Measurements from ENCODE around the gene AKAP8. TPM values are rescaled to one million over a fixed set of nuclear protein-coding genes. Genes with fewer than 3 reads are reported as not detected.
"Not testable (repeated sequence)": the region's sequence is repeated elsewhere in the genome, so short reads cannot be mapped to it uniquely, and the experiment has no call there.

AKAP8 gene
- total and polyA plus RNA-seq, 8 donors: 9.5 to 38.7 (median 21.4) TPM

DNA sequence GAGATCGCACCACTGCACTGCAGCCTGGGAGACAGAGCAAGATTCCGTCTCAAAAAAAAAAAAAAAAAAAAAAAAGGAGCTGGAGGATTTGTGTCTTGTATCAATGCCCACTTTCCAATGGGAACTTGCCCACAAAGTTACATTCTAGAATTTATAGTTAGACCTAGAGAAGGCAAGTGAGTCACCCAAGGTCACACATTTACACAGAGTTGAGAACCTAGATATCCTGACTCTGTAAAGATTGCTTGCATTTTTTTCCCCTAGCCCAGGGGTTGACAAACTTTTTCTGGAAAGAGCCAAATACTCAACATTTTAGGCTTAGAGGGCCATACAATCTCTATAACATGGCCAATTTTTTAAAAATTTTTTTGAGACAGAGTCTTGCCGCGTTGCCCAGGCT, 39.5 kb downstream of the AKAP8 start:
- H3K4me3 ChIP-seq: no peak overlapping the region
- no peaks in the 10 kb centered on the region for H3K4me1 ChIP-seq
- no peak overlapping the region for H3K27ac ChIP-seq
- H3K27me3 ChIP-seq: no peaks in the 10 kb centered on the region
- intact Hi-C loops (cut with DNase I; ENCODE audit: low total_unique reads): no loop called here
- TF ChIP-seq POLR2A (IDR thresholded peaks at IDR 0.05) (no peak), POLR2AphosphoS5 (IDR thresholded peaks at IDR 0.05) (no peak), EP300 (IDR thresholded peaks at IDR 0.05) (no peak)
- TF ChIP-seq, protein P1, sequence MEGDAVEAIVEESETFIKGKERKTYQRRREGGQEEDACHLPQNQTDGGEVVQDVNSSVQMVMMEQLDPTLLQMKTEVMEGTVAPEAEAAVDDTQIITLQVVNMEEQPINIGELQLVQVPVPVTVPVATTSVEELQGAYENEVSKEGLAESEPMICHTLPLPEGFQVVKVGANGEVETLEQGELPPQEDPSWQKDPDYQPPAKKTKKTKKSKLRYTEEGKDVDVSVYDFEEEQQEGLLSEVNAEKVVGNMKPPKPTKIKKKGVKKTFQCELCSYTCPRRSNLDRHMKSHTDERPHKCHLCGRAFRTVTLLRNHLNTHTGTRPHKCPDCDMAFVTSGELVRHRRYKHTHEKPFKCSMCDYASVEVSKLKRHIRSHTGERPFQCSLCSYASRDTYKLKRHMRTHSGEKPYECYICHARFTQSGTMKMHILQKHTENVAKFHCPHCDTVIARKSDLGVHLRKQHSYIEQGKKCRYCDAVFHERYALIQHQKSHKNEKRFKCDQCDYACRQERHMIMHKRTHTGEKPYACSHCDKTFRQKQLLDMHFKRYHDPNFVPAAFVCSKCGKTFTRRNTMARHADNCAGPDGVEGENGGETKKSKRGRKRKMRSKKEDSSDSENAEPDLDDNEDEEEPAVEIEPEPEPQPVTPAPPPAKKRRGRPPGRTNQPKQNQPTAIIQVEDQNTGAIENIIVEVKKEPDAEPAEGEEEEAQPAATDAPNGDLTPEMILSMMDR (IDR thresholded peaks at IDR 0.05): no peak
- peaks cover 0 to 30% (median 12%) of the 10 kb centered on the region in 4 donors for H3K36me3 ChIP-seq
- DNase-seq: no peak
- 90 to 96% (median 94%) methylated on average over 4 of the region's 4 CpGs for WGBS, 5 donors
- no peaks in the 10 kb centered on the region for H3K9me3 ChIP-seq

DNA sequence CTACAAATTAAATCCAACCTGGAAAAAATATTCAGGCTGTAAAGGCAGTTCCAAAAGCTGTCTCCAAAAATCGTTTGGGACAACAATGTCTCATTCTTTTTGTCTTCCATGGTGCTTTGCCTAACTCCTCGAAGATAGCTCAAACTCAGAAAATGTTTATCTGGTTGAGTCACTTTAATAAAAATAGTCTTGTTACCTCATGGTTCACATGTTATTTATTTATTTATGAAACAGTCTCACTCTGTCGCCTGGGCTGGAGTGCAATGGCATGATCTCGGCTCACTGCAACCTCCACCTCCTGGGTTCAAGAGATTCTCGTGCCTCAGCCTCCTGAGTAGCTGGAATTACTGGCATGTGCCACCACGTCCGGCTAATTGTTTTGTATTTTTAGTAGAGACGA, 42.4 kb downstream of the AKAP8 start:
- H3K4me1 ChIP-seq: peaks cover 10 to 19% (median 13%) of the 10 kb centered on the region in 4 donors
- no peaks in the 10 kb centered on the region for H3K9me3 ChIP-seq
- no peak overlapping the region for H3K27ac ChIP-seq
- DNase-seq: no peak
- H3K4me3 ChIP-seq: no peak overlapping the region
- 64 to 80% (median 75%) methylated on average over 8 of the region's 8 CpGs for WGBS, 5 donors
- TF ChIP-seq POLR2AphosphoS5 (IDR thresholded peaks at IDR 0.05): no peak
- TF ChIP-seq, protein P1 (IDR thresholded peaks at IDR 0.05): no peak
- TF ChIP-seq EP300 (IDR thresholded peaks at IDR 0.05): no peak
- no peak for TF ChIP-seq POLR2A (IDR thresholded peaks at IDR 0.05)
- no peaks in the 10 kb centered on the region for H3K27me3 ChIP-seq
- peaks cover 0 to 13% (median 0%) of the 10 kb centered on the region in 4 donors for H3K36me3 ChIP-seq
- intact Hi-C loops (cut with DNase I; ENCODE audit: low total_unique reads): no loop called here

DNA sequence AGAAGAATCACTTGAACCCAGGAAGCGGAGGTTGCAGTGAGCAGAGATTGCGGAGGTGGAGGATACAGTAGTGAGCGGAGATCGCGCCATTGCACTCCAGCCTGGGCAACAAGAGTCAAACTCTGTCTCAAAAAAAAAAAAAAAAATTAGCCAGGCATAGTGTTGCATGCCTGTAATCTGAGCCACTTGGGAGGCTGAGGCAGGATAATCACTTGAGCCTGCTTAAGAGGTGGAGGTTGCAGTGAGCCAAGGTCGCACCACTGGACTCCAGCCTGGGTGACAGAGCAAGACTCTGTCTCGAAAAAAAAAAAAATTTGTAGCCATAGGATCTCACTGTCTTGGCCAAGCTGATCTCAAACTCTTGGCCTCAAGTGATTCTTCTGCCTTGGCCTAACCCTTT, 43.6 kb downstream of the AKAP8 start:
- WGBS, 5 donors: 77 to 91% (median 80%) methylated on average over 7 of the region's 7 CpGs
- H3K4me1 ChIP-seq: peaks cover 10 to 19% (median 13%) of the 10 kb centered on the region in 4 donors
- H3K27ac ChIP-seq; H3K4me3 ChIP-seq; DNase-seq; H3K27me3 ChIP-seq; H3K9me3 ChIP-seq; intact Hi-C loops (cut with DNase I; ENCODE audit: low total_unique reads); H3K36me3 ChIP-seq: not testable (repeated sequence)

DNA sequence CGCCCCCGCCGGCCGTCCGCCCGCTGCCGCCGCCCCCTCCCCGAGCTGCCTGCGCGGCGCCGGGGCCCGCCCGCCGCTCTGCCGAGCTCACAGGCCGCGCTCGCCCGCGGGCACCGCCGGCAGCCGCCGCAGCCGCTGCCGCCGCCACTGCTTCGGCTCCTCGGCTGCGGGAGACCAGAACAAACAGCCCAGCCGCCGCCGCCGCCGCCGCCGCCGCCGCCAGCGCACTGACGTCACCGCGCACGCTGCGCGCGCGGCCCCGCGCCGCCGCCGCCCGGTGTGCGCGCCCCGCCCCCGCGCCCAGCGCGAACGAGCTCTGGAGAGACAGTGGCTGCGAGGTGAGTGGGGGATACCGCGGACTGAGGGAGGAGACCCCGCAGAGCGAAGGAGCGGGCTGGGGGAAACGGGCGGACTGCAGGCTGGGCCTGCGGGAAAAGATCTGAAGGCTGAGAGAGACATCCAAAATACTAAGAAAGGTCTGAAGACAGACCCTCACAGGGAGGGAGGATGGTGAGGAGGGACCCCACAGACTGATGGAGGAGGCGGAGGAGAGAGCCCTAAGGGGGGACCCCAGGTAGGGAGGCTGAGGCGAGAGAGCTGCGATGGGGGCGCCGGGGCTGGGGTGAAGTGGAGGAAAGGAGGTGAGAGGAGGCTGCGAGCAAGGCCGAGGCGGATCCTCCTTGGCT, 47.1 kb downstream of the AKAP8 start, which contains the start of gene BRD4:
TSS of gene BRD4 (minus strand) at position 229 of the 686 bp plus-strand sequence. CDS start 59,440 bp downstream, outside the sequence.
- no peaks in the 10 kb centered on the region for H3K27me3 ChIP-seq
- H3K4me3 ChIP-seq: peak within 1 kb of the TSS; percentile 85 to 94 (median 92)
- 2 to 5% (median 3%) methylated on average over 30 to 81 of the region's 81 CpGs for WGBS, 5 donors
- peak; percentile 78 to 90 for DNase-seq
- H3K27ac ChIP-seq: peak within 1 kb of the TSS; percentile 92 to 99 (median 98)
- peaks cover 43 to 55% (median 46%) of the 10 kb centered on the region in 4 donors for H3K4me1 ChIP-seq
- H3K9me3 ChIP-seq: no peaks in the 10 kb centered on the region
- intact Hi-C loops (cut with DNase I; ENCODE audit: low total_unique reads): no loop called here
- TF ChIP-seq POLR2A (IDR thresholded peaks at IDR 0.05): no peak
- TF ChIP-seq EP300 (IDR thresholded peaks at IDR 0.05): no peak
- no peaks in the 10 kb centered on the region for H3K36me3 ChIP-seq

DNA sequence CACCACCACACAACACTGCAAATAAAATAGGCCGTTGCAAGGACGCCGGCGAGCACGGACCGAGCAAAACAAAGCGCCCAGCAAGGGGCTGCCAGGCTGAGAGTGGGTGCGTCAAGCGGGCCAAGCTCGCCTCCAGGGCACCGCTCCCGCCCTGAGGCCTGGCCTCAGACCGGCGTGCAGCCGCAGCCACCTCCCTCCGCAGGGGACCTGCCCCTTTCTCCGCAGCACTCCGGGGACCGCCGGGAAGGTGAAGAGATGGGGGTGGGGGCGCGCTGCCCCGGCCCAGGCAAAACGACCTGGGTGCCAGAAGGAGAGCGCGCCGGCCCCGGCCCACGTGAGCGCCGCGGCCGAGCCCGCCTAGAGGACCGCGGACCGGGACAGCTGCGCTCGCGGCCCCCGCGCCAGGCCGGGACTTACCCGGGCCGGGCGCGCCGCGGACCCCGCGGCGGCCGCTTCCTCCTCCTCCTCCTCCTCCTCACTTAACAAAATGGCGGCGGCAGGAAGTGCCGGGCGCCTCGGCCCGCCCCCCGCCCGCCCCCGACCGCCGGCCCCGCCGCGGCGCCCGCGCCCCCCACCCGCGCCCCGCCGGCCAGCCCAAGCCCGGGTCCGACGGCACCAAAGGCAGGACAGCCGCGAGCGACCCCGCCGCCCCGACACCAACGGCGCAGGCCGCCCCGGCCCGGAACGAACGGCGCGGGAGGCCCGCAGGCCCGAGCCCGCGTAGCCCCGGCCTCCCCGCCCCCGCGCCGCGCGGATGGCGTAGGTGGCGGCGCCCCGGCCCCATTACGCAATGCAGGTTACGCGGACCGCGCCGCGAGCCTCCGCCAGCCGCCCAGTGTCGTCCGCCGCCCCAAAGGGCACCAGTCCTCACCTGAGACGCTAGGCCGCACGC, 47.9 kb downstream of the AKAP8 start:
- TF ChIP-seq POLR2AphosphoS5 (IDR thresholded peaks at IDR 0.05): no peak
- TF ChIP-seq, protein P1 (IDR thresholded peaks at IDR 0.05): peak in 1 of 7 experiments; percentile 7
- Histone ChIP-seq H3K27me3 (no peaks in the 10 kb centered on the region), H3K36me3 (no peaks in the 10 kb centered on the region), H3K4me1 (peaks cover 51 to 62% (median 53%) of the 10 kb centered on the region in 4 donors), H3K9me3 (no peaks in the 10 kb centered on the region), H3K27ac (peak overlapping the region; percentile 92 to 99 (median 98)), H3K4me3 (peak overlapping the region; percentile 85 to 94 (median 92))
- peak; percentile 59 to 77 for DNase-seq
- intact Hi-C loops (cut with DNase I; ENCODE audit: low total_unique reads): no loop called here
- 1% methylated on average over 24 to 113 of the region's 122 CpGs for WGBS, 5 donors
